HL-60 (cell line): Measurements from ENCODE around the gene GKN2.

Source experiments
- DNase-seq, 2 experiments: peaks; one replicate each; pipeline ENCODE4 v3.0.0-alpha.2; 2010 to 2020; ENCODE audit warnings: low read depth in 1 of 2, low spot score in 1 of 2
- H3K27ac ChIP-seq: fragments of 250-450 bp; sonication (Bioruptor Pico); replicated peaks from 2 replicates; pipeline ENCODE4 v1.5.1; 2020; ENCODE audit warnings: mild to moderate bottlenecking, moderate library complexity
- H3K27me3 ChIP-seq: fragments of 250-450 bp; sonication (Bioruptor Pico); 2 replicates; pipeline ENCODE4 v1.5.1; 2021; ENCODE audit warnings: mild to moderate bottlenecking, moderate library complexity; ENCODE audit not compliant: insufficient read depth, poor library complexity, severe bottlenecking
- H3K4me3 ChIP-seq: replicated peaks from 2 replicates; pipeline ENCODE4 v1.5.1; 2011; ENCODE audit warnings: mild to moderate bottlenecking, control low read depth, low read length; ENCODE audit not compliant: insufficient read depth
- CTCF ChIP-seq: IDR thresholded peaks from one replicate; pipeline ENCODE4 v1.5.1; 2011; ENCODE audit warnings: low read length, control low read depth, inconsistent platforms; ENCODE audit not compliant: insufficient read depth
- GABPA ChIP-seq: IDR thresholded peaks from 2 replicates; pipeline ENCODE4 v1.6.1; 2012; ENCODE audit warnings: low read depth
- POLR2AphosphoS5 ChIP-seq: IDR thresholded peaks from 2 replicates; pipeline ENCODE4 v1.6.1; 2012; ENCODE audit warnings: low read depth
- REST ChIP-seq: IDR thresholded peaks from 2 replicates; pipeline ENCODE4 v1.6.1; 2012; ENCODE audit warnings: low read depth; ENCODE audit not compliant: insufficient replicate concordance
- SPI1 ChIP-seq: IDR thresholded peaks from 2 replicates; pipeline ENCODE4 v1.6.1; 2012; ENCODE audit warnings: low read depth, mild to moderate bottlenecking, borderline replicate concordance

The GKN2 gene

DNA sequence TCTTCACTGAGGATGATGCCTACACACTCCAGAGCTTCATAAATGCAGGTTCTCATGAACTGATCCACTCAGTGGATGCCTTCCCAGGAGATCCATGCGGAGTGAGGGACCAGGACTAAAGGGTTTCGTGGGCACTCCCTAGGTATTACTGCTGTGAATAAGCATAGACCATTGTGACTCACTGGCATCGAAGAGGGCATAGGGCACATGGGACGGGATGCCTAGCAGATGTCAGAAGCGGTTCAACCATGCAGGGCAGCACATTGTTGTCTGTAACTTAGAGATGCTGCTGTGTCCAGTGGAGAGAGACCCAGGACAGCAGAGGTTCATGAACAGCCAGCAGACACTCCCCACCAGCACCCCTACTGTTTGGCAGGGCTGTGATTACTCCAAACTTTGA lies 17.2 kb downstream of the GKN2 start:
- DNase-seq, result no peak
- no peak for TF ChIP-seq SPI1
- no peak for TF ChIP-seq CTCF
- TF ChIP-seq REST, result no peak
- no peak for TF ChIP-seq POLR2AphosphoS5
- TF ChIP-seq GABPA, result no peak
- H3K27me3 ChIP-seq, result no peaks in the 10 kb centered on the region
- no peak overlapping the region for H3K4me3 ChIP-seq
- H3K27ac ChIP-seq, result no peak overlapping the region

- no peak overlapping the region for H3K4me3 ChIP-seq
- H3K27ac ChIP-seq, result no peak overlapping the region
- TF ChIP-seq CTCF (no peak), POLR2AphosphoS5 (no peak), REST (no peak), GABPA (no peak), SPI1 (no peak)
- no peaks in the 10 kb centered on the region for H3K27me3 ChIP-seq
- DNase-seq, result no peak
These were observed 18.7 kb downstream of the GKN2 start for GRCh38 chr2:68934021-68934420.

GRCh38 chr2:68932402-68932801 lies 20.3 kb downstream of the GKN2 start:
- Histone ChIP-seq H3K4me3 (no peak overlapping the region), H3K27ac (no peak overlapping the region), H3K27me3 (no peaks in the 10 kb centered on the region)
- TF ChIP-seq SPI1, result no peak
- TF ChIP-seq POLR2AphosphoS5, result no peak
- TF ChIP-seq REST, result no peak
- TF ChIP-seq GABPA, result no peak
- TF ChIP-seq CTCF, result no peak
- DNase-seq, result no peak
